Endothelial cell of umbilical vein (primary cell): ENCODE measurements around the gene SCO2.
A peak's percentile ranks its signal among the peaks of the same experiment; 100 is the strongest.

Experiments used
- CTCF ChIP-seq, 2 donors: IDR thresholded peaks; 1 replicate in 1 of 2; 2 replicates in 1 of 2; pipeline ENCODE4 v1.5.1; 2011; ENCODE audit warnings: low read length in 2 of 2, mild to moderate bottlenecking in 2 of 2, moderate library complexity in 2 of 2, control low read depth in 1 of 2, inconsistent platforms in 1 of 2, low read depth in 1 of 2; ENCODE audit not compliant: insufficient read depth in 1 of 2; ENCODE audit errors: extremely low read depth in 1 of 2
- EZH2 ChIP-seq: IDR thresholded peaks from 2 replicates; pipeline ENCODE4 v1.6.1; 2012; ENCODE audit warnings: borderline replicate concordance, low read depth, mild to moderate bottlenecking, moderate library complexity, low read length, inconsistent platforms; ENCODE audit not compliant: severe bottlenecking
- FOS ChIP-seq: IDR thresholded peaks from 2 replicates; pipeline ENCODE4 v1.6.1; 2011; ENCODE audit warnings: mild to moderate bottlenecking, low read length, moderate library complexity, borderline replicate concordance; ENCODE audit not compliant: insufficient read depth
- GATA2 ChIP-seq: IDR thresholded peaks from 2 replicates; pipeline ENCODE4 v1.7.0; 2011; ENCODE audit warnings: low read depth, mild to moderate bottlenecking, moderate library complexity, mixed read lengths, low read length; ENCODE audit not compliant: insufficient read length, insufficient read depth
- JUN ChIP-seq: IDR thresholded peaks from 2 replicates; pipeline ENCODE4 v1.6.1; 2011; ENCODE audit warnings: borderline replicate concordance, low read depth; ENCODE audit not compliant: insufficient read length, insufficient read depth
- MAX ChIP-seq: IDR thresholded peaks from 2 replicates; pipeline ENCODE4 v1.6.1; 2011; ENCODE audit not compliant: insufficient read depth, insufficient read length
- MYC ChIP-seq: IDR thresholded peaks from one replicate; pipeline ENCODE4 v1.6.1; 2011; ENCODE audit warnings: mild to moderate bottlenecking, low read depth, low read length
- POLR2A ChIP-seq: IDR thresholded peaks from 2 replicates; pipeline ENCODE4 v1.6.1; 2012; ENCODE audit warnings: low read depth, mild to moderate bottlenecking, control low read depth, low read length
- POLR2AphosphoS5 ChIP-seq: IDR thresholded peaks from 2 replicates; pipeline ENCODE4 v1.6.1; 2012; ENCODE audit warnings: low read depth, mild to moderate bottlenecking, control low read depth, low read length, moderate library complexity; ENCODE audit not compliant: insufficient read depth

GRCh38 chr22:50528682-50529415, 3.5 kb upstream of the SCO2 start:
- TF ChIP-seq CTCF (IDR thresholded peaks at IDR 0.05; ENCODE audit: extremely low read depth in 1 of 2, insufficient read depth in 1 of 2, low read depth in 1 of 2, low read length in 2 of 2) = no peak
- TF ChIP-seq POLR2AphosphoS5 = peak; percentile 29
- TF ChIP-seq FOS = no peak
- no peak for TF ChIP-seq POLR2A
- no peak for TF ChIP-seq MAX
- TF ChIP-seq MYC = no peak
- no peak for TF ChIP-seq EZH2
- no peak for TF ChIP-seq JUN
- TF ChIP-seq GATA2 = no peak
